Gastrocnemius medialis (tissue), 4 donors: ENCODE results near the gene IBTK.

Experiments
- POLR2A ChIP-seq, 2 donors: fragments of 450-650 bp; IDR thresholded peaks; one replicate each; pipeline ENCODE4 v1.6.1; 2017; ENCODE audit warnings: antibody characterized with exemption in 2 of 2, mild to moderate bottlenecking in 2 of 2, moderate library complexity in 2 of 2
- TF ChIP-seq, protein P1 (sequence below), 5 experiments: fragments of 450-650 bp in 3 of 5; fragments of 200-600 bp in 2 of 5; sonication (generic) in 2 of 5; IDR thresholded peaks in 4 of 5; conservative IDR thresholded peaks in 1 of 5; 1 replicate in 4 of 5; 2 replicates in 1 of 5; pipeline ENCODE4 v1.5.1; 2016 to 2019; ENCODE audit warnings: antibody characterized with exemption in 5 of 5, mild to moderate bottlenecking in 3 of 5, moderate library complexity in 3 of 5

DNA sequence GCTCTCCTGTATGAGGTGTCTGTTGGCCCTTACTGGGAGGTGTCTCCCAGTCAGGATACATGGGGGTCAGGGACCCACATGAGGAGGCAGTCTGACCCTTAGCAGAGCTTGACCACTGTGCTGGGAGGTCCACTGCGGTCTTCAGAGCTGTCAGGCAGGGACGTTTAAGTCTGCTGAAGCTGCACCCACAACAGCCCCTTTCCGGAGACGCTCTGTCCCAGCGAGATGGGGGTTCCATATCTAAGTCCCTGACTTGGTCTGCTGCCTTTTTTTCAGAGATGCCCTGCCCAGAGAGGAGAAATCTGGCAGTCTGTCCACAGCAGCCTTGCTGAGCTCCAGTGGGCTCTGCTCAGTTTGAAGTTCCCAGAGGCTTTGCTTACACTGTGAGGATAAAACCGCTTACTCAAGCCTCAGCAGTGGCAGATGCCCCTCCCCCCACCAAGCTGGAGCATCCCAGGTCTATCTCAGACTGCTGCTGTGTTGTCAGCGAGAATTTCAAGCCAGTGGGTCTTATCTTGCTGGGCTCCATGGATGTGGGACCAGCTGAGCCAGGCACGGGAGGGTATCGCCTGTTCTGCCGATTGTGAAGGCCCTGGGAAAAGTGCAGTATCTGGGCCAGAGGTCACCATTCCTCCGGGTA lies 36.3 kb upstream of the IBTK start:
- TF ChIP-seq, protein P1, sequence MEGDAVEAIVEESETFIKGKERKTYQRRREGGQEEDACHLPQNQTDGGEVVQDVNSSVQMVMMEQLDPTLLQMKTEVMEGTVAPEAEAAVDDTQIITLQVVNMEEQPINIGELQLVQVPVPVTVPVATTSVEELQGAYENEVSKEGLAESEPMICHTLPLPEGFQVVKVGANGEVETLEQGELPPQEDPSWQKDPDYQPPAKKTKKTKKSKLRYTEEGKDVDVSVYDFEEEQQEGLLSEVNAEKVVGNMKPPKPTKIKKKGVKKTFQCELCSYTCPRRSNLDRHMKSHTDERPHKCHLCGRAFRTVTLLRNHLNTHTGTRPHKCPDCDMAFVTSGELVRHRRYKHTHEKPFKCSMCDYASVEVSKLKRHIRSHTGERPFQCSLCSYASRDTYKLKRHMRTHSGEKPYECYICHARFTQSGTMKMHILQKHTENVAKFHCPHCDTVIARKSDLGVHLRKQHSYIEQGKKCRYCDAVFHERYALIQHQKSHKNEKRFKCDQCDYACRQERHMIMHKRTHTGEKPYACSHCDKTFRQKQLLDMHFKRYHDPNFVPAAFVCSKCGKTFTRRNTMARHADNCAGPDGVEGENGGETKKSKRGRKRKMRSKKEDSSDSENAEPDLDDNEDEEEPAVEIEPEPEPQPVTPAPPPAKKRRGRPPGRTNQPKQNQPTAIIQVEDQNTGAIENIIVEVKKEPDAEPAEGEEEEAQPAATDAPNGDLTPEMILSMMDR (IDR thresholded peaks at IDR 0.05 in 4 of 5, conservative IDR thresholded peaks at IDR 0.05 in 1 of 5): no peak
- no peak for TF ChIP-seq POLR2A (IDR thresholded peaks at IDR 0.05)
